Smooth muscle cell (in vitro differentiated cells): ENCODE measurements around the gene TPM1. TPM values are rescaled to one million over a fixed set of nuclear protein-coding genes. Genes with fewer than 3 reads are reported as not detected.

Experiments used
- DNase-seq: peaks from one replicate; lab custom pipeline; 2025; ENCODE audit not compliant: unreplicated experiment; lab: John Stamatoyannopoulos, UW
- H2AFZ ChIP-seq: fragments of 200-600 bp; sonication (generic); 2 replicates; pipeline ENCODE4 v1.6.0; 2016; ENCODE audit warnings: antibody characterized with exemption, low read depth, mild to moderate bottlenecking
- H3F3A ChIP-seq: fragments of 200-600 bp; sonication (generic); 2 replicates; pipeline ENCODE4 v1.6.0; 2017; ENCODE audit warnings: antibody characterized with exemption, low read depth
- H3K27ac ChIP-seq: fragments of 200-600 bp; sonication (generic); 2 replicates; pipeline ENCODE4 v1.5.1; 2016; ENCODE audit warnings: low read depth, mild to moderate bottlenecking
- H3K27me3 ChIP-seq: fragments of 200-600 bp; sonication (generic); 2 replicates; pipeline ENCODE4 v1.6.1; 2016; ENCODE audit warnings: low read depth, mild to moderate bottlenecking
- H3K36me3 ChIP-seq: fragments of 200-600 bp; sonication (generic); 2 replicates; pipeline ENCODE4 v1.5.1; 2016; ENCODE audit warnings: low read depth
- H3K4me1 ChIP-seq: fragments of 200-600 bp; sonication (generic); 2 replicates; pipeline ENCODE4 v1.5.1; 2016; ENCODE audit warnings: low read depth
- H3K4me2 ChIP-seq: fragments of 200-600 bp; sonication (generic); 2 replicates; pipeline ENCODE4 v1.6.0; 2016; ENCODE audit warnings: mild to moderate bottlenecking
- H3K4me3 ChIP-seq: fragments of 200-600 bp; sonication (generic); 2 replicates; pipeline ENCODE4 v1.5.1; 2016; ENCODE audit warnings: mild to moderate bottlenecking
- H3K79me2 ChIP-seq: fragments of 200-600 bp; sonication (generic); 2 replicates; pipeline ENCODE4 v1.6.0; 2016; ENCODE audit warnings: low read depth, mild to moderate bottlenecking
- H3K9ac ChIP-seq: fragments of 200-600 bp; sonication (generic); 2 replicates; pipeline ENCODE4 v1.6.0; 2016; ENCODE audit warnings: low read depth
- H3K9me3 ChIP-seq: fragments of 200-600 bp; sonication (generic); replicated peaks from 2 replicates; pipeline ENCODE4 v1.5.1; 2016; ENCODE audit warnings: low read depth
- H4K20me1 ChIP-seq: fragments of 200-600 bp; sonication (generic); 2 replicates; pipeline ENCODE4 v1.6.0; 2016; ENCODE audit warnings: low read depth
- WGBS: methylation state at CpG from one replicate; pipeline ENCODE4 v1.1.7; 2016; ENCODE audit warnings: low lambda C conversion rate; 5-methylcytosine and 5-hydroxymethylcytosine counted together
- polyA plus RNA-seq: library from polyadenylated mRNA; unstranded; fragments of >200 nt; fragmentation: Nextera tagmentation; extraction: Ambion mirVana; gene quantifications from 2 replicates; pipeline ENCODE4 v1.2.1, GENCODE V29; 2016
- total RNA-seq: library from RNA; depleted of rRNA; stranded (reverse); fragments of >200 nt; gene quantifications from 2 replicates; pipeline ENCODE4 v1.2.3, GENCODE V29; 2014
- TF ChIP-seq, protein P1 (sequence below): fragments of 200-600 bp; sonication (generic); IDR thresholded peaks from 2 replicates; pipeline ENCODE4 v1.5.1; 2017; ENCODE audit warnings: borderline replicate concordance, mild to moderate bottlenecking, antibody characterized with exemption; ENCODE audit not compliant: insufficient read depth, poor library complexity, severe bottlenecking

TPM1 gene
- total and polyA plus RNA-seq, 2 experiments from 2014 or later, result 1,694 to 1,915 TPM

DNA sequence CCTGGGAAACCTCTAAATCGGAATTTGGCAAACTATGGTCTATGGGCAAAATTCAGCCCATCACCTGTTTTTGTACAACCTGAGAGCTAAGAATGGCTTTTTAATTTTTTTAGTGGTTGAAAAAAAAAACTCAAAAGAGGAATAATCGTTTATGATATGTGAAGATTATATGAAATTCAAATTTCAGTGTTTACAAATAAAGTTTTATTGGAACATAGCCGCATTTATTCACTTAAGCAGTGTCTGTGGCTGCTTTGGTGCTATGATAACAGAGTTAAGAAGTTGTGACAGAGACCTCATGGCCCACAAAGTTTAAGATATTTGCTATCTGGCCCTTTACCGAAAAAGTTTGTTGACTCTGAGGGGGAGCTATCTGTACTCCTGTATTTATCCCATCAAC, 42.7 kb downstream of the TPM1 start:
- WGBS, result 82% methylated on average over 4 of the region's 4 CpGs
- TF ChIP-seq, protein P1, sequence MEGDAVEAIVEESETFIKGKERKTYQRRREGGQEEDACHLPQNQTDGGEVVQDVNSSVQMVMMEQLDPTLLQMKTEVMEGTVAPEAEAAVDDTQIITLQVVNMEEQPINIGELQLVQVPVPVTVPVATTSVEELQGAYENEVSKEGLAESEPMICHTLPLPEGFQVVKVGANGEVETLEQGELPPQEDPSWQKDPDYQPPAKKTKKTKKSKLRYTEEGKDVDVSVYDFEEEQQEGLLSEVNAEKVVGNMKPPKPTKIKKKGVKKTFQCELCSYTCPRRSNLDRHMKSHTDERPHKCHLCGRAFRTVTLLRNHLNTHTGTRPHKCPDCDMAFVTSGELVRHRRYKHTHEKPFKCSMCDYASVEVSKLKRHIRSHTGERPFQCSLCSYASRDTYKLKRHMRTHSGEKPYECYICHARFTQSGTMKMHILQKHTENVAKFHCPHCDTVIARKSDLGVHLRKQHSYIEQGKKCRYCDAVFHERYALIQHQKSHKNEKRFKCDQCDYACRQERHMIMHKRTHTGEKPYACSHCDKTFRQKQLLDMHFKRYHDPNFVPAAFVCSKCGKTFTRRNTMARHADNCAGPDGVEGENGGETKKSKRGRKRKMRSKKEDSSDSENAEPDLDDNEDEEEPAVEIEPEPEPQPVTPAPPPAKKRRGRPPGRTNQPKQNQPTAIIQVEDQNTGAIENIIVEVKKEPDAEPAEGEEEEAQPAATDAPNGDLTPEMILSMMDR, result no peak
- H3K27ac ChIP-seq, result no peak overlapping the region
- peaks cover 18% of the 10 kb centered on the region for H3K4me1 ChIP-seq
- H3K79me2 ChIP-seq, result no peaks in the 10 kb centered on the region
- no peak overlapping the region for H3K9ac ChIP-seq
- H3K36me3 ChIP-seq, result no peaks in the 10 kb centered on the region
- no peaks in the 10 kb centered on the region for H3K27me3 ChIP-seq
- no peak overlapping the region for H3K4me3 ChIP-seq
- no peaks in the 10 kb centered on the region for H3K9me3 ChIP-seq
- no peak overlapping the region for H3K4me2 ChIP-seq
- no peaks in the 10 kb centered on the region for H4K20me1 ChIP-seq
- peaks cover 20% of the 10 kb centered on the region for H3F3A ChIP-seq
- no peak overlapping the region for H2AFZ ChIP-seq
- no peak for DNase-seq

DNA sequence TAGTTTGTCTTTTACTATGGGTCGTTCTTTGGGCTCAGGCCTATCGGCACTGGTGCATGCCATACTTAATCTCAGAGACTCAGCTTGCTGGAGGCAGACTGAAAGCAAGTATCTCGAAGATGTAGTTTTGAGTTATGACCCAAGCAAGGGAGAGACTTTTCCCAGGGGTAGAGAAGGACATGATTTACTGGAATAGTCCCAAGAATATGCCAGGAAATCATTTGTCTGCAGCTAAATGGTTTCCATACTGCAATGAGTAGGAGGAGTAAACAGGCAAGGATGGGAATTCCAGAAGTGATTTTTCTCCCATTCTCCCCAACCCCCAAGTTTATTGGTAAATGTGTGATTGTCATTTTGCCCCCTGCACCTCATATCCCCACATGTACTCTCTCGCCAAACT, 43.7 kb downstream of the TPM1 start:
- H2AFZ ChIP-seq, result no peak overlapping the region
- H3K79me2 ChIP-seq, result no peaks in the 10 kb centered on the region
- H3K4me3 ChIP-seq, result no peak overlapping the region
- no peak overlapping the region for H3K9ac ChIP-seq
- H4K20me1 ChIP-seq, result no peaks in the 10 kb centered on the region
- TF ChIP-seq, protein P1, result no peak
- no peak for DNase-seq
- H3K9me3 ChIP-seq, result no peaks in the 10 kb centered on the region
- no peak overlapping the region for H3K4me2 ChIP-seq
- no peak overlapping the region for H3K27ac ChIP-seq
- peaks cover 20% of the 10 kb centered on the region for H3F3A ChIP-seq
- no peaks in the 10 kb centered on the region for H3K27me3 ChIP-seq
- no peaks in the 10 kb centered on the region for H3K36me3 ChIP-seq
- 54% methylated on average over 4 of the region's 4 CpGs for WGBS
- peaks cover 18% of the 10 kb centered on the region for H3K4me1 ChIP-seq

DNA sequence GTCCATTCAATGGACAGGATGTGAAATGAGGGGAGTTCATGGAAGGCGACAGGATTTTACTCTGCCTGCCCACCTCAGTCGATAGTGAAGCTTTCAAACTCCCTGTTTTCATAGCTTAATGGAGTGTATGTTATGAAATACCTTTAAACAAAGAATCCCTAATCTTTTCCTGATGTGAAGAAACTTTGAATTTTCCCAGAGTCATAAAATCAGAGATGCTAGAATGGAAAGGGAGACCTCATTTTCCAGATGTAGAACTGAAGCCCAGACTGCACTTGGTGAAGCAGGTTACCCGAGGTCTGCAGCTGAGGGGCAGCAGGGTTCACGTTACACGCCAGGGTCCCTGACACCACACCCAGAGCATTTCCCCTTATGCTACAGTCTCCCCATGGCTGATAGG, 44.4 kb downstream of the TPM1 start:
- Histone ChIP-seq H3K9me3 (no peaks in the 10 kb centered on the region), H3K4me2 (no peak overlapping the region), H3K36me3 (no peaks in the 10 kb centered on the region), H3F3A (peaks cover 20% of the 10 kb centered on the region), H3K4me1 (peaks cover 18% of the 10 kb centered on the region), H2AFZ (peak overlapping the region; percentile 19), H3K9ac (no peak overlapping the region), H3K4me3 (no peak overlapping the region), H3K27me3 (no peaks in the 10 kb centered on the region), H3K27ac (no peak overlapping the region), H4K20me1 (no peaks in the 10 kb centered on the region), H3K79me2 (no peaks in the 10 kb centered on the region)
- DNase-seq, result no peak
- 74% methylated on average over 5 of the region's 5 CpGs for WGBS
- TF ChIP-seq, protein P1, result no peak

DNA sequence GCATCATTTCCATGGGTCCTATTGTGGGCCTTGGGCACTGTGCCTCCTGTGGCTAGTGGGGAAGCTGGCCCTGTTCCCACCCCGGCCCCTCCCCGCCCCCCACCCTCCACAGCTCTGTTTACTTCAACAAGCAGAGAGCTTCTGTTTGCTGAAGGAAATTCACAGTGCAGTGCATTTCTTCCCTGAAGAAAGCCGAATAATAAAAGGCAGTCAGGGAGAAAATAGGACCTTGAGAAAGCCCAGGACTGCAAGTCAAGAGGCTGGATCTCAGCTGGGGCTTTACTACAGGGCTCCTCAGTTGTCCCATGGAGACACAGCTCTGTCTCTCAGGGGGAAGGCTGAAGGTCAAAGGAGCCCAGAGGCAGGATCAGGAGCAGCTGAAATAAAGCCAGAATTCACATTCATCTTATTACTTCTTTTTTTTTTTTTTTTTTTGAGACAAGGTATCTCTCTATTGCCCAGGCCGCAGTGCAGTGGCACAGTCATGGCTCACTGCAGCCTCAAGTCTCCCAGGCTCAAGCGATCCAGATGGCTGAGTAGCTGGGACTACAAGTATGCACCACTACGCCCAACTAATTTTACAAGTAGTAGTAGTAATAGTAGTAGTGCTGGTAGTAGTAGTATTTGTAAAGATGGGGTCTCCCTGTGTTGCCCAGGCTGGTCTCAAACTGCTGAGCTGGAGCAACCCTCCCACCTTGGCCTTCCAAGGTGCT, 46.1 kb downstream of the TPM1 start:
- peaks cover 19% of the 10 kb centered on the region for H3K4me1 ChIP-seq
- no peaks in the 10 kb centered on the region for H4K20me1 ChIP-seq
- no peak overlapping the region for H3K9ac ChIP-seq
- no peak overlapping the region for H3K4me3 ChIP-seq
- no peak for DNase-seq
- peaks cover 20% of the 10 kb centered on the region for H3F3A ChIP-seq
- peak overlapping the region; percentile 43 for H3K4me2 ChIP-seq
- no peaks in the 10 kb centered on the region for H3K36me3 ChIP-seq
- TF ChIP-seq, protein P1, result no peak
- 45% methylated on average over 6 of the region's 6 CpGs for WGBS
- no peaks in the 10 kb centered on the region for H3K79me2 ChIP-seq
- H3K27ac ChIP-seq, result peak overlapping the region; percentile 72
- no peak overlapping the region for H2AFZ ChIP-seq
- no peaks in the 10 kb centered on the region for H3K27me3 ChIP-seq
- H3K9me3 ChIP-seq, result no peaks in the 10 kb centered on the region
